IMR-90 (cell line): Measurements from ENCODE around the gene PLXDC2. TPM values are rescaled to one million over a fixed set of nuclear protein-coding genes. Genes with fewer than 3 reads are reported as not detected.

Experiments used
- ATAC-seq: fragments of 200-7000 bp; cut with Tn5 transposase; 2 replicates; pipeline ENCODE4 v1.9.1; 2020; ENCODE audit warnings: low read depth, mild to moderate bottlenecking, moderate library complexity
- BruUV-seq: library from RNA; stranded (reverse); fragments of 400-500 nt; replicated peaks from 2 replicates; lab custom pipeline; 2021; lab: Mats Ljungman, UMichigan
- CTCF ChIA-PET: fragments of 300-600 bp; formaldehyde crosslinking; extraction: SDS; loops from one replicate; lab custom pipeline; 2021; ENCODE audit warnings: antibody characterized with exemption; lab: Yijun Ruan, JAX
- POLR2A ChIA-PET: fragments of 300-600 bp; sonication (Branson Sonifier 250); formaldehyde crosslinking; loops from one replicate; lab custom pipeline; 2022; ENCODE audit warnings: antibody characterized with exemption; ENCODE audit not compliant: unreplicated experiment; lab: Charles Lee
- DNase-seq: peaks from one replicate; pipeline ENCODE4 v3.0.0; 2013
- H2AFZ ChIP-seq: replicated peaks from 2 replicates; pipeline ENCODE3; 2013; ENCODE audit warnings: low read length, mild to moderate bottlenecking; ENCODE audit not compliant: poor library complexity
- H2AK5ac ChIP-seq: 2 replicates; pipeline ENCODE4 v1.6.1; 2013; ENCODE audit warnings: low read depth, low read length, inconsistent platforms
- H2AK9ac ChIP-seq: replicated peaks from 2 replicates; pipeline ENCODE3; 2013; ENCODE audit warnings: mild to moderate bottlenecking, low read depth, low read length, moderate library complexity; ENCODE audit not compliant: poor library complexity
- H2BK120ac ChIP-seq: 2 replicates; pipeline ENCODE4 v1.6.1; 2013; ENCODE audit warnings: low read depth, low read length, inconsistent platforms
- H2BK15ac ChIP-seq: 3 replicates; pipeline ENCODE4 v1.6.1; 2013; ENCODE audit warnings: low read depth, low read length, inconsistent platforms
- H2BK20ac ChIP-seq: 2 replicates; pipeline ENCODE4 v1.6.1; 2013; ENCODE audit warnings: low read depth, mild to moderate bottlenecking, inconsistent platforms, low read length, moderate library complexity
- H2BK5ac ChIP-seq: 2 replicates; pipeline ENCODE4 v1.6.1; 2013; ENCODE audit warnings: mild to moderate bottlenecking, low read depth, low read length, inconsistent platforms; ENCODE audit not compliant: poor library complexity, severe bottlenecking
- H3K14ac ChIP-seq: replicated peaks from 2 replicates; pipeline ENCODE4 v1.6.1; 2013; ENCODE audit warnings: low read depth, low read length, inconsistent platforms
- H3K18ac ChIP-seq: 2 replicates; pipeline ENCODE4 v1.6.1; 2013; ENCODE audit warnings: low read depth, low read length, control low read depth
- H3K23ac ChIP-seq: 2 replicates; pipeline ENCODE4 v1.6.1; 2013; ENCODE audit warnings: low read depth, low read length, inconsistent platforms
- H3K27ac ChIP-seq: 2 replicates; pipeline ENCODE4 v1.5.1; 2013; ENCODE audit warnings: mild to moderate bottlenecking, control low read depth, low read length; ENCODE audit not compliant: insufficient read depth
- H3K27me3 ChIP-seq: 2 replicates; pipeline ENCODE4 v1.6.1; 2013; ENCODE audit warnings: low read length; ENCODE audit not compliant: control insufficient read depth, insufficient read depth
- H3K36me3 ChIP-seq: 2 replicates; pipeline ENCODE4 v1.6.1; 2013; ENCODE audit warnings: low read length, mixed read lengths; ENCODE audit not compliant: control insufficient read depth, insufficient read depth
- H3K4ac ChIP-seq: 2 replicates; pipeline ENCODE4 v1.6.1; 2013; ENCODE audit warnings: low read depth, low read length, inconsistent platforms
- H3K4me1 ChIP-seq: 2 replicates; pipeline ENCODE4 v1.6.1; 2013; ENCODE audit warnings: low read length, mixed read lengths; ENCODE audit not compliant: control insufficient read depth, insufficient read depth
- H3K4me2 ChIP-seq: 2 replicates; pipeline ENCODE4 v1.6.1; 2013; ENCODE audit warnings: low read depth, mild to moderate bottlenecking, control low read depth, low read length, moderate library complexity
- H3K4me3 ChIP-seq: 2 replicates; pipeline ENCODE4 v1.5.1; 2013; ENCODE audit warnings: low read depth, mild to moderate bottlenecking, control low read depth, low read length, moderate library complexity; ENCODE audit not compliant: insufficient read depth
- H3K56ac ChIP-seq: 2 replicates; pipeline ENCODE4 v1.6.1; 2013; ENCODE audit warnings: low read length, inconsistent platforms; ENCODE audit not compliant: insufficient read depth; ENCODE audit errors: extremely low read depth
- H3K79me1 ChIP-seq, 2 experiments: 2 replicates each; pipeline ENCODE4 v1.6.1; 2013; ENCODE audit warnings: low read length in 2 of 2, inconsistent platforms in 1 of 2, low read depth in 1 of 2
- H3K9ac ChIP-seq: 2 replicates; pipeline ENCODE4 v1.6.1; 2013; ENCODE audit warnings: low read depth, low read length, control low read depth
- H3K9me1 ChIP-seq: 2 replicates; pipeline ENCODE4 v1.6.1; 2013; ENCODE audit warnings: low read length, inconsistent platforms; ENCODE audit not compliant: insufficient read depth
- H3K9me3 ChIP-seq: 2 replicates; pipeline ENCODE4 v1.6.1; 2013; ENCODE audit warnings: low read length; ENCODE audit not compliant: control insufficient read depth, insufficient read depth
- H4K20me1 ChIP-seq: 2 replicates; pipeline ENCODE4 v1.6.1; 2013; ENCODE audit warnings: low read length, inconsistent platforms; ENCODE audit not compliant: insufficient read depth
- H4K5ac ChIP-seq: 2 replicates; pipeline ENCODE4 v1.6.1; 2013; ENCODE audit warnings: mild to moderate bottlenecking, low read depth, low read length, control low read depth
- H4K8ac ChIP-seq, 2 experiments: 2 replicates each; pipeline ENCODE4 v1.6.1; 2013; ENCODE audit warnings: low read depth in 2 of 2, low read length in 2 of 2, control low read depth in 1 of 2, inconsistent platforms in 1 of 2
- H4K91ac ChIP-seq: 2 replicates; pipeline ENCODE4 v1.6.1; 2013; ENCODE audit warnings: low read depth, low read length, inconsistent platforms; ENCODE audit not compliant: insufficient read depth
- BHLHE40 ChIP-seq: fragments of 150-350 bp; IDR thresholded peaks from 2 replicates; pipeline ENCODE4 v1.6.1; 2016; ENCODE audit warnings: mild to moderate bottlenecking, low read depth, low read length
- CEBPB ChIP-seq: IDR thresholded peaks from 2 replicates; pipeline ENCODE4 v1.6.1; 2012; ENCODE audit warnings: low read depth, low read length, improper control_type of control experiment
- CHD1 ChIP-seq: IDR thresholded peaks from 2 replicates; pipeline ENCODE4 v1.6.1; 2012; ENCODE audit warnings: low read depth, low read length, improper control_type of control experiment
- FOS ChIP-seq: fragments of 150-350 bp; IDR thresholded peaks from 2 replicates; pipeline ENCODE4 v1.6.1; 2016; ENCODE audit warnings: low read depth, low read length
- MAFK ChIP-seq: IDR thresholded peaks from 2 replicates; pipeline ENCODE4 v1.6.1; 2012; ENCODE audit warnings: low read depth, low read length, improper control_type of control experiment
- MAZ ChIP-seq: IDR thresholded peaks from 2 replicates; pipeline ENCODE4 v1.6.1; 2012; ENCODE audit warnings: low read depth, mild to moderate bottlenecking, low read length, improper control_type of control experiment, moderate library complexity, borderline replicate concordance
- MXI1 ChIP-seq: IDR thresholded peaks from 2 replicates; pipeline ENCODE4 v1.6.1; 2012; ENCODE audit warnings: low read depth, mild to moderate bottlenecking, low read length, moderate library complexity, borderline replicate concordance
- NFE2L2 ChIP-seq: fragments of 150-350 bp; IDR thresholded peaks from 2 replicates; pipeline ENCODE4 v1.6.1; 2016; ENCODE audit warnings: low read depth, mild to moderate bottlenecking, low read length
- POLR2A ChIP-seq: IDR thresholded peaks from 2 replicates; pipeline ENCODE4 v1.6.1; 2012; ENCODE audit warnings: mild to moderate bottlenecking, low read depth, low read length
- RAD21 ChIP-seq: IDR thresholded peaks from 2 replicates; pipeline ENCODE4 v1.6.1; 2012; ENCODE audit warnings: low read length, improper control_type of control experiment
- RCOR1 ChIP-seq: IDR thresholded peaks from 2 replicates; pipeline ENCODE4 v1.6.1; 2012; ENCODE audit warnings: mild to moderate bottlenecking, low read length, improper control_type of control experiment; ENCODE audit not compliant: insufficient replicate concordance
- RFX5 ChIP-seq: IDR thresholded peaks from 2 replicates; pipeline ENCODE4 v1.8.0; 2012; ENCODE audit warnings: low read depth, mild to moderate bottlenecking, low read length, moderate library complexity
- SMC3 ChIP-seq: fragments of 150-350 bp; IDR thresholded peaks from 2 replicates; pipeline ENCODE4 v1.6.1; 2016; ENCODE audit warnings: low read depth, mild to moderate bottlenecking, antibody characterized with exemption, low read length, moderate library complexity
- WGBS, 2 experiments: methylation state at CpG; one replicate each; pipeline versions ENCODE4 v1.1.5 to v1.1.7; 2013; ENCODE audit warnings: missing lambda C conversion rate in 2 of 2; ENCODE audit not compliant: insufficient read length in 1 of 2; ENCODE audit errors: extremely low coverage in 2 of 2; 5-methylcytosine and 5-hydroxymethylcytosine counted together
- dilution Hi-C: fragments of 300-500 bp; cut with HindIII; formaldehyde crosslinking; loops from one replicate; pipeline ENCODE4 v1.14.3; 2018; ENCODE audit warnings: low sequenced_read_pairs; ENCODE audit not compliant: unreplicated experiment
- in situ Hi-C: fragments of 300-500 bp; cut with MboI; formaldehyde crosslinking; loops from 3 replicates; pipeline ENCODE4 v1.14.3; 2019; ENCODE audit warnings: low sequenced_read_pairs, inconsistent platforms, mixed read lengths
- intact Hi-C: fragments of 100-400 bp; cut with micrococcal nuclease; formaldehyde crosslinking; loops from 2 replicates; pipeline ENCODE4 v1.10.0; 2022
- polyA plus RNA-seq, 3 experiments: library from polyadenylated mRNA; depleted of rRNA; stranded (reverse); fragments of >200 nt; gene quantifications; 2 replicates each; pipeline ENCODE4 v1.2.3, GENCODE V29; 2012; ENCODE audit warnings: low replicate concordance in 1 of 3
- total RNA-seq: library from RNA; depleted of rRNA; stranded (reverse); fragments of >200 nt; gene quantifications from 2 replicates; pipeline ENCODE4 v1.2.3, GENCODE V29; 2012
- TF ChIP-seq, protein P1 (sequence below): fragments of 150-350 bp; IDR thresholded peaks from 2 replicates; pipeline ENCODE4 v1.6.1; 2016; ENCODE audit warnings: low read depth, mild to moderate bottlenecking, low read length, moderate library complexity, borderline replicate concordance
- TF ChIP-seq, protein P2 (sequence below): conservative IDR thresholded peaks from 2 replicates; pipeline ENCODE4 v1.5.1; 2012; ENCODE audit warnings: mild to moderate bottlenecking, low read depth, low read length, improper control_type of control experiment
- TF ChIP-seq, protein P3 (sequence below): fragments of 150-350 bp; IDR thresholded peaks from 2 replicates; pipeline ENCODE4 v1.6.1; 2017; ENCODE audit warnings: mild to moderate bottlenecking, antibody characterized with exemption, low read length, low read depth

Gene PLXDC2
- total and polyA plus RNA-seq, 2 of the 4 experiments (the other 2 are of a cell fraction): 3.2 to 6.1 TPM

DNA sequence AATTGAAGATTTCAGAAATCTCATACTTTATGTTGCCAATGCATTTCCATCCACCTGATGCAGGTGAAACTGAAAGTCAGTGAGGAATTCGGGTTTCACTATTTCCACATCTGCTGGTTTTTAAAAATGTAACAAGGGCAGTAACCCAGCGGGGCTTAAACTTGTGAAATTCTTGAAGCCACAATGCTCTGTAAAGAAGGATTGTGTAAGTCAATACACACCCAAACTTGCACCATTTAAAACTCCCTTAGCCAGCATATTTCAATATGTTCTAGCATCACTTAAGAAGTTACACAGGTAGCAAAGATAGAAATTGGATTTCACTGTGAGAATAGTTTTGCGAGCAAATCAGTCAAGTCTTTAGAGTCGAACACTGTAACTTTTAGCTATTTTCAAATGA, 386.1 kb downstream of the PLXDC2 start:
- dilution Hi-C loops: no loop called here
- in situ Hi-C loops: no loop called here
- no peak overlapping the region for H2AFZ ChIP-seq
- DNase-seq (no peak), ATAC-seq (no peak)
- H3K27ac ChIP-seq: no peak overlapping the region
- H2BK5ac ChIP-seq: no peak overlapping the region
- TF ChIP-seq SMC3 (no peak), RAD21 (no peak), POLR2A (no peak), MAFK (no peak), CEBPB (no peak), BHLHE40 (no peak), CHD1 (no peak), MXI1 (no peak), RCOR1 (no peak), MAZ (no peak), FOS (no peak), RFX5 (no peak), NFE2L2 (no peak)
- TF ChIP-seq, protein P1, sequence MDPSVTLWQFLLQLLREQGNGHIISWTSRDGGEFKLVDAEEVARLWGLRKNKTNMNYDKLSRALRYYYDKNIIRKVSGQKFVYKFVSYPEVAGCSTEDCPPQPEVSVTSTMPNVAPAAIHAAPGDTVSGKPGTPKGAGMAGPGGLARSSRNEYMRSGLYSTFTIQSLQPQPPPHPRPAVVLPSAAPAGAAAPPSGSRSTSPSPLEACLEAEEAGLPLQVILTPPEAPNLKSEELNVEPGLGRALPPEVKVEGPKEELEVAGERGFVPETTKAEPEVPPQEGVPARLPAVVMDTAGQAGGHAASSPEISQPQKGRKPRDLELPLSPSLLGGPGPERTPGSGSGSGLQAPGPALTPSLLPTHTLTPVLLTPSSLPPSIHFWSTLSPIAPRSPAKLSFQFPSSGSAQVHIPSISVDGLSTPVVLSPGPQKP: no peak
- TF ChIP-seq, protein P2, sequence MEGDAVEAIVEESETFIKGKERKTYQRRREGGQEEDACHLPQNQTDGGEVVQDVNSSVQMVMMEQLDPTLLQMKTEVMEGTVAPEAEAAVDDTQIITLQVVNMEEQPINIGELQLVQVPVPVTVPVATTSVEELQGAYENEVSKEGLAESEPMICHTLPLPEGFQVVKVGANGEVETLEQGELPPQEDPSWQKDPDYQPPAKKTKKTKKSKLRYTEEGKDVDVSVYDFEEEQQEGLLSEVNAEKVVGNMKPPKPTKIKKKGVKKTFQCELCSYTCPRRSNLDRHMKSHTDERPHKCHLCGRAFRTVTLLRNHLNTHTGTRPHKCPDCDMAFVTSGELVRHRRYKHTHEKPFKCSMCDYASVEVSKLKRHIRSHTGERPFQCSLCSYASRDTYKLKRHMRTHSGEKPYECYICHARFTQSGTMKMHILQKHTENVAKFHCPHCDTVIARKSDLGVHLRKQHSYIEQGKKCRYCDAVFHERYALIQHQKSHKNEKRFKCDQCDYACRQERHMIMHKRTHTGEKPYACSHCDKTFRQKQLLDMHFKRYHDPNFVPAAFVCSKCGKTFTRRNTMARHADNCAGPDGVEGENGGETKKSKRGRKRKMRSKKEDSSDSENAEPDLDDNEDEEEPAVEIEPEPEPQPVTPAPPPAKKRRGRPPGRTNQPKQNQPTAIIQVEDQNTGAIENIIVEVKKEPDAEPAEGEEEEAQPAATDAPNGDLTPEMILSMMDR: no peak
- TF ChIP-seq, protein P3, sequence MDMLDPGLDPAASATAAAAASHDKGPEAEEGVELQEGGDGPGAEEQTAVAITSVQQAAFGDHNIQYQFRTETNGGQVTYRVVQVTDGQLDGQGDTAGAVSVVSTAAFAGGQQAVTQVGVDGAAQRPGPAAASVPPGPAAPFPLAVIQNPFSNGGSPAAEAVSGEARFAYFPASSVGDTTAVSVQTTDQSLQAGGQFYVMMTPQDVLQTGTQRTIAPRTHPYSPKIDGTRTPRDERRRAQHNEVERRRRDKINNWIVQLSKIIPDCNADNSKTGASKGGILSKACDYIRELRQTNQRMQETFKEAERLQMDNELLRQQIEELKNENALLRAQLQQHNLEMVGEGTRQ: no peak
- H2BK15ac ChIP-seq: no peak overlapping the region
- no peaks in the 10 kb centered on the region for H3K4me1 ChIP-seq
- H3K4me2 ChIP-seq: no peak overlapping the region
- H4K20me1 ChIP-seq: no peaks in the 10 kb centered on the region
- H3K14ac ChIP-seq: no peak overlapping the region
- H2AK9ac ChIP-seq: no peak overlapping the region
- no peak overlapping the region for H2BK120ac ChIP-seq
- WGBS, 2 experiments: no CpG with 5 or more reads among the region's 4 CpGs
- no peak overlapping the region for H3K56ac ChIP-seq
- no peak overlapping the region for H3K4ac ChIP-seq
- no peaks in the 10 kb centered on the region for H3K27me3 ChIP-seq
- no peaks in the 10 kb centered on the region for H3K9me3 ChIP-seq
- H3K18ac ChIP-seq: no peak overlapping the region
- H3K79me1 ChIP-seq: no peaks in the 10 kb centered on the region
- ChIA-PET CTCF (no interaction called here), POLR2A (no interaction called here)
- no peaks in the 10 kb centered on the region for H3K36me3 ChIP-seq
- no peak overlapping the region for H2BK20ac ChIP-seq
- no peak overlapping the region for H3K23ac ChIP-seq
- intact Hi-C loops: no loop called here
- H4K5ac ChIP-seq: no peak overlapping the region
- no peak overlapping the region for H4K91ac ChIP-seq
- H4K8ac ChIP-seq: no peak overlapping the region
- no peaks in the 10 kb centered on the region for H3K9me1 ChIP-seq
- BruUV-seq: no TSS peak
- no peak overlapping the region for H3K9ac ChIP-seq
- no peak overlapping the region for H3K4me3 ChIP-seq
- H2AK5ac ChIP-seq: no peak overlapping the region
